Dedifferentiated amniotic fluid mesenchymal stem cell (primary cell): Measurements from ENCODE around the gene SLC13A4.
"Not testable (repeated sequence)": the region's sequence is repeated elsewhere in the genome, so short reads cannot be mapped to it uniquely, and the experiment has no call there.

Experiments used
- DNase-seq: peaks from one replicate; pipeline ENCODE4 v3.0.0-alpha.2; 2016; ENCODE audit errors: extremely low spot score

Gene SLC13A4

DNA sequence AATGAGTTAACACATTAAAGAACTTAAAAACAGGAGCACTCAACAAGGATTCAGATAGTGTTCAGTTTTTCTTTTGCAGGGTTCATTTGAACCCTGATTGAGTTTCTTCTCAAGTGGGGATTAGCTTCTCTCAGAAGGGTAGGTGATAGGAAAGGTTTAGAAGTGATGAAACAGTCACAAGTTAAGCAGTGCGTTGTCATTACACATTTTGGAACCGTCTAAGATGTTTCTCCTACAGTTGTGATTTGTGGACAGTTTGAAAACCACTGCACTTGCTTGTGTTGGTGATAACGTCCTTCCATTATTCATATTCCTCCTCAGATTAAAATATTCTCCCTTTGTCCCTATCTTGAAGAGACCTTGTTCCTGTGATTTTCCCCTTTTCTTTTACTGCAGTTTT, 62.9 kb downstream of the SLC13A4 start:
- no peak for DNase-seq

DNA sequence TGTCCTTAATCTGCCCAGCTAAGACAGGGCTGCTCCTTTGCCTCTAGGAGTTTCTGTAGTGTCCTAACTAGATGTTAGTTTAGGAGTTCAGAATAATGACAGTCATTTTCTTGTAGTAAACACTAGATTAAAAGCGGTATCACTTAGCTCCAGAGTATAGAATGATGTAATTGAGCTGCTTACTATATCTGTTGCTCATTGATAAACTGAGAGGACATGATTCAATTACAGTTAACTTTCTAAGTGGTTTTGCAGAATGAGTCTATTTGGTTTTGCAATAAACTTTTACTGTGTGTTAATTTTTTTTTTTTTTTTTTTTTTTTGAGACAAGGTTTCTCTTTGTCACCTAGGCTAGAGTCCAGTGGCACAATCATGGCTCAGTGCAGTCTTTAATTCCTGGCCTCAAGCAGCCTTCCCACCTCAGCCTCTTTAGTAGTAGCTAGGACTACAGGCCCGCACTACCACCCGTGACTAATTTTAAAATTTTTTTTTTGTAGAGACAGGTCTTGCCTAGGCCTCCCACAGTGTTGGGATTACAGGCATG, 63.9 kb downstream of the SLC13A4 start:
- DNase-seq = no peak

DNA sequence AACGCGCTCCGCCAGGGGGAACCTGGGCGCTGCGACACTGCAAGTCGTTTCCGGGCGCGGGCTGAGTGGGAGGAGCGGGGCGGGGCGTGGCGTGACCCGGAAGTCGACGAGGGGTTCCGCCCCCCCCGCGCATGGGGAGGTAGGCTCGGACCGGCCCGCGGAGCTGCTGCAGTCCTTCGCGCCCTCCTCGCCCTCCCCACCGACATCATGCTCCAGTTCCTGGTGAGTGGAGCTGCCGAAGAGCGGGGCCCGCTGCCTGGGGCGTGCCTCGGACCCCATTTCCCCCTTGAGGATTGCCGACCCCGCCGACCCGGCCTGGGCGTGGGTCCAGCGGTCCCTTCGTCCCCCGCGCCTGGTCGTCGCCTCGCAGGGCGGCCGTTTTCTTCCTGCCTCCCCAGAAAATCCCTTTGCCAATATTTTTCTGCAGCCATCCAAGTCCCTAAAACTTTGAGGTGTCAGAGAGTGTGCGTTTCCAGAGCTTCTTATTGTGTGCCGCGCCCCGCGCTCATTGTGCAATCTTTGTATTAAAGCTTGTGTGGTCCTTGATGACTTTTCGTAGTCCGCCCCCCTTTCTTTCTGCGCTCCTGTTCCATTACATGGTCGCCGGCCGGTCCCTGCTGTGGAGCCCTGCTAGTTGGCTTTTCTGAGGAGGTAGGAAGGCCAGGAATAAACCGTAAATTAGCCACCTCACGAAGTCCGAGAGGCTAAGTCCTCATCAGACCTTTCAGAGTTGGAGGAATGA, 65.4 kb downstream of the SLC13A4 start, which contains the start of gene STMP1:
Gene STMP1, plus strand, starts transcription at position 142 of the 742 bp plus-strand sequence.
- peak; percentile 94 for DNase-seq

DNA sequence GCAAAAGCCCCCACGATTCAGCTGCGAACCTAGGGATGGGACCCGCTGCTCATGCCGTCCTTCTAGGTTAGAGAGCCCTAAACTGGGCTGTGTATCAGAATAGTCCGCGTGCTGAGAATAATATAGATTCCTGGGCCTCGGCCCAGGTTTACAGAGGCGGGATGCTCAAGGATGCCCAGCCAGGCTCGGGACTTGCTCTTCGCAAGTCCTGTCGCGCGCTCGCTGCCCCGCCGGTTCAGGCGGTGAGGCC, 65.9 kb downstream of the SLC13A4 start:
- no peak for DNase-seq

DNA sequence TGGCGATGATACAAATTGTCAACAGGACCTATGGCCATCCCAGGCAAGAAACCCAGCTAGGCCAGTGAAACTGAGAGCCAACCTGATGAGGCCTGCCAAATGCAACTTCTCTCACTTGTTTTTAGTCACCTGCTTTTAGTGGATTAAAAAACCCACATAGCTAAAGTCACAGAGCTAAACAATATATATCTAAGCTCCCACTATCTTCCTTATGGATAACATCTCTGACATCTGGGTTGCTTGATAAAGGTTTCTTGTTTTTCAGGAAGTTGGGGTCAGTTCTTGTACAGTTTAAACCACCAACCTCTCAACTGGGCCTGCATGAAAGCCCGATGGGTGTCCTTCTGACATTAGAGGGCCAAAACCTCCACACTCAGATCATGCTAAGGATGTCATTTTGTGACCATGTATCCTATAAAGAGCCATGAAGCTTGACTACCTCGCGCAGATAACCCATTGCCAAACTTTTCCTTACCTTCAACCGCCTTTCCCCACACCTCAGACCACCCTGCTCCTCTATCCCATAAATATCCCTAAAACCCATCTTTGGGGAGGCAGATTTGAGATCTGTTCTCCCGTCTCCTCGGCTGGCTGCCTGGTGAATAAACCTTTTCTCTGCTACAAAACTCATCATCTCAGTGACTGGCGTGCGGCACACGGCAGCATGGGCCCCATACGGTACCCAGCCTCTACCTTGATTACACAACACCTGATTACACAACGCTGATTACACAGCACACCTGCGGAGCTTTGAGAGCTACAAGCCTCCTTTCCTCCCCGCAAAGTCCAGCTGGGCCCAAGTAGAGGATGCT, 66.5 kb downstream of the SLC13A4 start:
- no peak for DNase-seq

DNA sequence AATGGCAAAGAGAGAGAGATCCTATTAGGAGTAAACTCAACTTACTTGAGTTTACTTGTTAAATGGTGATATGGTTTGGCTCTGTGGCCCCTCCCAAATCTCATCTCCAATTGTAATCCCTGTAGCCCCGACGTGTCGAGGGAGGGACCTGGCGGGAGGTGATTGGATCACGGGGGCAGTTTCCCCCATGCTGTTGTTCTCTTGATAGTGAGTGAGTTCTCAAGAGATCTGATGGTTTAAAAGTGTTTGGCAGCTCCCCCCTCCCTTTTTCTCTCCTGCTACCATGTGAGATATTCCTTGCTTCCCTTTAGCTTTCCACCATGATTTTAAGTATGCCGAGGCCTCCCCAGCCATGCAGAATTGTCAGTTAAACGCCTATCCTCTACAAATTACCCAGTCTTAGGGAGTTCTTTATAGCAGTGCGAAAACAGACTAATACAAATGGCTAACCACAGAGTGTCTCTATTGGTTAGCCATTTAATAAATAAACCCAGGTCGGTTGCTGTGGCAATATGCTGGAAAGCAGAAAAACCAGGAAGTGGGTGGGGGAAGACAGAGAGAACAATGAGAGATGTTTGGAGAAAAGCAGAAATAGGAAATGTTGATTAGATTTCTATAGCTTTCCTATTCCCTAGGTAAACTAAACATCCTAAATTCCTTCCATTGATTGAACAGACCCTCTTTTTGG, 68.7 kb downstream of the SLC13A4 start:
- DNase-seq = no peak

DNA sequence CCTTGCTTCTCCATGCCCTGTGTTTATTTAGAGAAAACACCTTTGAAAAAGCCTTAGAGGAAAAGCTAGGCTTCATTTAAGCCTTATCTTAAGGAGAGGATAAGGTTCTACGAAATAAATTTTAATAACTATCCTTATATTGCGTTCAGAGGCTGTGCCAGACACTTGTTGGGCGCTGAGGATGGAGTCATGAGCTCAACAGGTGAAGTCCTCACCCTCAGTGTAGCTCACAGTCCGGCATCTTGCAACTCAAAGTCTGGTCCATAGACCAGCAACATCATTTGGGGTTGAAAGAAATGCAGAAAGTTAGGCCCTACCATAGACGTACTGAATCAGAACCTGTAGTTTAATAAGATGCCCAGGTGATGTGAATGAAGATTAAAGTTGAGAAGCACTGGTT, 69.4 kb downstream of the SLC13A4 start:
- DNase-seq = no peak

DNA sequence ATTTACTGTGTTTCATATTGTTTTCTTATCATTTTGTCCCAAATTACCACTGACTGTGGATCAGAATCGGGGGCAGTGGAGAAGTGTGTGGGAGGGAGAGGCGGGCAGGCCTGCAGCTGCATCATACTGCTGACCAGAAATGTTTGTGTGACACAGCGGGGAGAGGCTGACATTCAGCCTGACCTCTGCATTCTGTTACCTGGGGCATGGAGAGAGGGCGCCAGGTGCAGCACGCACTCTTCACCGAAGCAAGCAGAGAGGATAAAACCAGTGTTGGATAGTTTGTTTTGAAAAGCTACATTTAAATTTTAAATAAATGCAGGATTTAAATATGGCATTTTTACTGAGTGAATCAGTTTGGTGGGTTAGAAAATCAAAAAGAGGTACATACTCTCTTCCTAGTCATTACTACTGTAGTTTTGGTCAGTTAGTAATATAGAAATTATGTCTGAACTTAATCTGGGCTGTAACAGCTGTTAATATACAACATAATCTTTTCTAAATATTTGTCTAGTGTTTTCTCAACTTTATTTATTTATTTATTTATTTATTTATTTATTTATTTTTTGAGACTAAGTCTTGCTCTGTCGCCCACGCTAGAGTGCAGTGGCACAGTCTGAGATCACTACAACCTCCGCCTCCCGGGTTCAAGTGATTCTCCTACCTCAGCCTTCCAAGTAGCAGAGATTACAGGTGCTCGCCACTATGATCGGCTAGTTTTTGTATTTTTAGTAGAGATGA, 74.5 kb downstream of the SLC13A4 start:
- no peak for DNase-seq

DNA sequence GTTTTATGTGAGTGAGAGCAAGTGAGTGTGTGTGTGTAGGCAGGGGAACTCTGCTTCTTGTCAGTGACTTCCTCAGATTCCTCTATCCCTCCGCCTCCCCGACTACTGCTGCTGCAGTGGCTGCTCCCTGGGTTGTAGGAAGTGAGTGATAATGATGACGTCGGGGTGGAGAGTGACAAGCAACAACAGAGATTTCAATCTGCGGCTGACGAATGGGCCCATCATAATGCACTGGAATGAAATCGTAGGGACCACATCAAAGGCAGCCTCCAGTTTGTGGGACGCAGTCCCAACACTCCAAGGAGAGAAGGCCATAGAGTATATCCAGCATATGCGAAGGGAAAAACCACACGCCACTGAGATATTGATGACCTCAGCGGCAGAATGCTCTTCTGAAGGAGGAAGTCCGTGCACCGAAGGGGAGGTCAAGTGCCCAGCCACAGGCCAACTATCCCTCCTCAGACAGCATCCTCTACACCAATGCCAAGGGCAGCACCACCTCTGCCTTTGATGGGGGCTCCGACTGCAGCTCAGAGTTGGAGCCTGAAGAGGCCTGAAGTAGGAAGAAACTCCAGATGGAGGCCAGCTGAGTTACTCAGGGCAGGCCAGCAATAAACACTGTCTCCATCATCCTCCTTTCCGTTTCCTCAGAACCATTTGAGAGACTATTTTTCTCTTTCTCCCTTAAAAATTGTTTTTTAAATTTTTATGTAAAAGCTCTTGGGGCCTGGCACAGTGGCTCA, 77.0 kb downstream of the SLC13A4 start:
- DNase-seq = no peak

DNA sequence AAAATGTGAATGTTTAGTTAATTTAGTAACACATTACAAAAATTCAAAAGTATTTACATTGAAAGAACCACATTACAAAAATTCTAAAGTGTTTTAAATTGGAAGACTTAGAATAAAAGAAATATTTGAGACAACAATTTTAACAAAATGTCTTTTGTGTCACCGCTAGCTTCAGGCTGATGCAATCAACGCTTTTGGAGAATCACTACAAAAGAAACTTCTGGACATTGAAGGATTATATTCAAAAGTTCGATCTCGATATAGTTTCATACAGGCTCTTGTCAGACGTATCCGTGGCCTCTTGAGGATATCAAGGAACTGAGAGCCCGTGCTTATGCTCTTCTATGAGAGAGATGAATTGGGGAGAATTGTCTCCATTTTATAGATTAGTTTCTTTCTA, 79.8 kb downstream of the SLC13A4 start:
- DNase-seq = no peak

DNA sequence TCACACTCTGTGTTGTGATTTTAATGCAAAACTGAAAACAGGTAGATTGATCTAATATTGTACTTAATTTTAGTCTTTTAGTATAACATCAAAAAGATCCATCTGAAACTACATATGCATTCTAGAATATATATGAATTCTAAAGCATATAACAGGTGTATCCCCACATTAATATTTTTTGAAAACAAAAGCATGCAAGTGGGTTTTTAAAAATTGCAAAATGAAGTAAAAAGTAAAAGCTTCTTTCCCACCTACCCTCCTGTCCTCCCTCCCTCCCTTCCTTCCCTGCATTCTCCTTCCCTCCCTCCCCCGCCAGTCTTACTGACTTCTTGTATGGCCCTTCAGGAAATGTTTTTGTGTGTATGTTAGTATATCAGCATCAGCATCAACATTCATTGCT, 80.2 kb downstream of the SLC13A4 start:
- no peak for DNase-seq

DNA sequence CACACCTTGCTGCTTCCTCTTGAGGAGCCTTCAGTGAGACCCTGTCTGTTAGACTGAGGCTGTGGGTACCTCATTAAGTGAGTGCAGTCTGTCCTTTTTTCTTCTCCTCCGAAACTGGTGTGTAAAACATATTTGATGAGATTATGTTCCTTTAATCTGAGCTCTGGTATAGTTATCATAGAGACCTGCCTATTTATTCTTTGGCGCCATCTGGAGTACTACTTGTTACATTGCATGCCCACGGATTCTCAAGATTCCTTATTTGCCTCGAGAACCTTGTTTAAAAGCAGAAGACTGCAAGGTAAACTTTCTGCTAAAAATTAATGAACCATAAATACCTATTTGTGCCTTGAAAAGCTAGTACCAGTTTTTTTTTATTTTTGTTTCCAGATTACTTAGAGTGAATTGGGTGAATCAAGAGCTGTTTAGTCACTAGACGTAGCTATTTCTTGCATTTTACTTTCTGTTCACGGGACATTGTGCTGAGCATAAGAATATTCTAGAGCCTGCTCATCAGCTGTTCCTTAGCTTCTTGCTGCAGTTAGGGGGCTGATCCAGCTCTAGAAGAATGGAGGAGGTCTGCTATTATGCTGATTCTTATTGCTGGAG, 82.6 kb downstream of the SLC13A4 start:
- DNase-seq = peak; percentile 68

DNA sequence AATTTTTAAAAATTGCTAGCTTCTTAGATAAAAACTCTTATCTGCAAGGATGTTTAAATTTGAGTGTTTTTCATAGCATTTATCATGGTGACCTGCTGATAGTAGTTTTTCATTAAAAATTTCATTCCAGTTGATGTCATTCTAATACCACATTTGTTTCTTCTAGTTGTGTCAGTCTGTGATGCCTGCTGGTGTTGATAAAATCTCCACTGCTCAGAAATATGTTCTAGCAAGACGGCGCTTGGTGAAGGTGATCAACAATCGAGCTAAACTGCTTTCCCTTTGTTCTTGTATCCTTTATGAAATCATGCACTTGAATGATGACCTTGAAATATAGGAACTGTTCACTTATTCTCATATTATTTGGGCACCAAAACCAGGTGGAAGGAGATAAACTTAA, 83.3 kb downstream of the SLC13A4 start:
- DNase-seq = no peak

DNA sequence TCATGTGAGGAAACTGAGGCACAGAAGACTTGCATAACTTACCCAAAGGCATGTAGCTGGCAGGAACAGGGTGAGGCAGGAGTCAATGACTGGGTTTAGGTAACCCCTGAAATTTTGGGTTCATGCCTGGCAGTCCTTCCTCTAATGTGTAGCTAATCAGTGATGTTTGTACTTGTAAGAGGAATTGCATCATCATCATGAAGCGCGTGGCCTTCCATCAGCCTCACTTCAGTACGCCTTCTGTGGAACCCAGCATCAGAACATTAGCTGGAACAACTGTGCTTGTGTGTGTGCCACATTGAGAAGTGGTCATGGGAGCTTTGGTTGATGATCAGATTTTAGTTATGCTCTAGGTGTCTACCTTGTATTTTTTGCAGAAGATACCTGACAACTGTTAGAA, 83.8 kb downstream of the SLC13A4 start:
- DNase-seq = no peak

DNA sequence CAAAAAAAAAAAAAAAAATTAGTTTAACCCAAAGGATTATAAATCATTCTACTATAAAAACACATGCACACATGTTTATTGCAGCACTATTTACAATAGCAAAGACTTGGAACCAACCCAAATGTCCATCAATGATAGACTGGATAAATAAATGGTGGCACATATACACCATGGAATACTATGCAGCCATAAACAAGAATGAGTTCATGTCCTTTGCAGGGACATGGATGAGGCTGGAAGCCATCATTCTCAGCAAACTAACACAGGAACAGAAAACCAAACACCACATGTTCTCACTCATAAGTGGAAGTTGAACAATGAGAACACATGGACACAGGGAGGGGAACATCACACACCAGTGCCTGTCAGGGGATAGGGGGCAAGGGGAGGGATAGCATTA, 88.3 kb downstream of the SLC13A4 start:
- DNase-seq = not testable (repeated sequence)

DNA sequence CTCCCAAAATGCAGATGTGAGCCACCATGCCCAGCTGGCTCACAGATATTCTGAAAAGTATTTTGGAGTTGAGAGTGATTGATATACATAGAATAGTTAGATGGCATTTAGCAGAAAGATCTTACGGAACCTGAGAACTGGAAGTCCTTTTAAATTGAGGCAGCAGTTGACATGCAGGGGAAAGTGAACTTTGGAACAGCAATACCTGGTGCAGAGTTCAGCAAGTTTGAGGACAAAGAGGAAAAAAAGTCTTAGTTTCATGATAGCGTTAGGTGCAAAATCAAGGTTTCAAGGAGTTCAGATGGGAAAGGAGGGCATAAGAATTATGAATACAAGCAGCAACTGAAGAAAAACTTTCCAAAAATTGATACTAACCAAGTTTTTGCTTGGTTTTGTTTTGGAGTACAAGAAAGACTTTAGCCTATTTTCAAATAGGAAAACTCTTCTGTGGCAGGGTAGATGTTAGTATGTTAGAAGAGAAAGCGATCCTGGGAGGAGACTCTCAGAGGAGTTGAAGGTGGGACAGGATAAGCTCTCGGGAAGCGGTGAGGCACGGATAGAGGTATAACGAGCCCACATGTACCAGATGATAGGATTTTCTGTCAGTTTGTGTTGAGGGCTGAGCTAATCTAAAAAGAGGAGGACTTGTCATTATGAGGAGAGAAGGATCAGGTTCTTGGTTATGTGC, 93.7 kb downstream of the SLC13A4 start:
- DNase-seq = no peak
